KMS-11 (cell line): Measurements from ENCODE around the gene PKP3.
"Not testable (repeated sequence)": the region's sequence is repeated elsewhere in the genome, so short reads cannot be mapped to it uniquely, and the experiment has no call there.

Experiments
- H2AFZ ChIP-seq: fragments of 200-600 bp; sonication (generic); 2 replicates; pipeline ENCODE4 v1.6.1; 2016; ENCODE audit warnings: antibody characterized with exemption, mixed run types, low read depth
- H3K27ac ChIP-seq: fragments of 200-600 bp; sonication (generic); 2 replicates; pipeline ENCODE4 v1.6.1; 2016; ENCODE audit warnings: mild to moderate bottlenecking, mixed run types
- H3K27me3 ChIP-seq: fragments of 200-600 bp; sonication (generic); 2 replicates; pipeline ENCODE4 v1.6.1; 2017; ENCODE audit warnings: mild to moderate bottlenecking, low read depth, mixed run types, moderate library complexity; ENCODE audit not compliant: insufficient read depth
- H3K36me3 ChIP-seq: fragments of 200-600 bp; sonication (generic); 2 replicates; pipeline ENCODE4 v1.6.1; 2017; ENCODE audit warnings: mild to moderate bottlenecking, mixed run types; ENCODE audit not compliant: insufficient read depth
- H3K4me1 ChIP-seq: fragments of 200-600 bp; sonication (generic); 2 replicates; pipeline ENCODE4 v1.6.1; 2016; ENCODE audit warnings: mild to moderate bottlenecking, low read depth, mixed run types; ENCODE audit not compliant: poor library complexity, severe bottlenecking
- H3K4me2 ChIP-seq: fragments of 200-600 bp; sonication (generic); 2 replicates; pipeline ENCODE4 v1.7.0; 2016; ENCODE audit warnings: mild to moderate bottlenecking, mixed run types
- H3K4me3 ChIP-seq: fragments of 200-600 bp; sonication (generic); IDR thresholded peaks from 2 replicates; pipeline ENCODE4 v1.6.1; 2017; ENCODE audit warnings: low read depth, low read length, mixed read lengths; ENCODE audit not compliant: insufficient read depth
- H3K79me2 ChIP-seq: fragments of 200-600 bp; sonication (generic); 2 replicates; pipeline ENCODE4 v1.6.1; 2016; ENCODE audit warnings: low read depth, mixed run types; ENCODE audit not compliant: insufficient read depth
- H3K9ac ChIP-seq: fragments of 200-600 bp; sonication (generic); 2 replicates; pipeline ENCODE4 v1.6.1; 2016; ENCODE audit warnings: mild to moderate bottlenecking, mixed run types
- H4K20me1 ChIP-seq: fragments of 200-600 bp; sonication (generic); 2 replicates; pipeline ENCODE4 v1.6.1; 2016; ENCODE audit warnings: mild to moderate bottlenecking, mixed run types; ENCODE audit not compliant: insufficient read depth
- CTCF ChIP-seq: fragments of 200-600 bp; sonication (generic); conservative IDR thresholded peaks from 2 replicates; pipeline ENCODE4 v1.6.1; 2017; ENCODE audit warnings: low read depth, mild to moderate bottlenecking, antibody characterized with exemption, low read length, moderate library complexity, mixed read lengths

The PKP3 gene

GRCh38 chr11:359181-359714, 34.8 kb upstream of the PKP3 start:
- TF ChIP-seq CTCF: no peak
- H3K4me1 ChIP-seq: no peaks in the 10 kb centered on the region
- H2AFZ ChIP-seq: no peak overlapping the region
- H3K4me3 ChIP-seq: no peak overlapping the region
- H3K4me2 ChIP-seq: no peak overlapping the region
- H3K9ac ChIP-seq: no peak overlapping the region
- H3K27ac ChIP-seq: no peak overlapping the region
- H3K27me3 ChIP-seq: peaks cover 57% of the 10 kb centered on the region
- H3K36me3 ChIP-seq: no peaks in the 10 kb centered on the region
- no peaks in the 10 kb centered on the region for H4K20me1 ChIP-seq
- no peaks in the 10 kb centered on the region for H3K79me2 ChIP-seq

DNA sequence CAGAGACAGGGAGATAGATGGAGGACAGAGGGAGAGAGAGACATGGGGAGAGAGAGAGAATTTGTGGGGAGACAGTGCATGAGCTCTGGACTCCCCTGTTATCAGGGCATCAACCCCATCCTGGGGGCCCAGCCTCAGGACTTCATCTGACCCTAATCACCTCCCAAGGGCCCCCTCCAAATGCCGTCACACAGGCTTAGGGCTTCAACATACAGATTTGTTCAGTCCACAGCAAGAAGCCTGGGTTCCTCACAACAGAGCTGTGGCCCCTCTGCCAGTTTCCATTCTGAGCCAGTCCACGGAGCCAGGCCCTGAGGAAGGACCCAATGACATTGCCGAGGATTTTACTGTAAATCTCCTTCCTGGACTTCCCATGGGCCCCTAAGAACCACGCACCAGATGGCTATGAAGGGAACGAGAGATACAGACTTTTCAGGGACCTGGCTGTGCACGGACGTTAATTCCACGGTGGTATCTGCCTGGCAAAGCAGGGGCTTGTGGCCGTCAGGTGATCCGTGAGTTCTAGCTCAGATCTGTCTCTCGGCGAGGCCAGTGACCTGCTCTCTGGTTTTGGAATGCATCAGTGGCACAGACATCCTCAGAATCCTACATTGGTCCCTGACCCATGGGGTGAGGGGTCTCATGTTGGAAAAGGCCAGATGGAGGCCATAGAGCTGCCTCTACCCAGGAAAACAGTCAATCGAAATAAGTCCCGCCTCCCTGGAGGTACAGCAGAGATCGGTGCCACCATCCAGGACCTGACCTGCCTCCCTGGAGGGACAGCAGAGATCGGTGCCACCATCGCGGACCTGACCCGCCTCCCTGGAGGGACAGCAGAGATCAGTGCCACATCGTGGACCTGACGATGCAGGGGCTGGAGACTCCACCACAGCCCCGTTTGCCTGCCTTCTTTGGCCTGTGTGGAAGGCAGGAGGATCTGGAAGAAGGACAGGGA, 33.4 kb upstream of the PKP3 start:
- TF ChIP-seq CTCF: no peak
- Histone ChIP-seq H3K36me3 (no peaks in the 10 kb centered on the region), H3K4me2 (no peak overlapping the region), H3K9ac (no peak overlapping the region), H3K27me3 (peaks cover 60% of the 10 kb centered on the region), H3K27ac (no peak overlapping the region), H2AFZ (no peak overlapping the region), H4K20me1 (no peaks in the 10 kb centered on the region), H3K4me3 (no peak overlapping the region), H3K4me1 (no peaks in the 10 kb centered on the region), H3K79me2 (no peaks in the 10 kb centered on the region)

GRCh38 chr11:362642-363442, 31.2 kb upstream of the PKP3 start:
- no peak overlapping the region for H3K4me2 ChIP-seq
- H3K79me2 ChIP-seq: no peaks in the 10 kb centered on the region
- no peak overlapping the region for H3K9ac ChIP-seq
- H3K4me1 ChIP-seq: no peaks in the 10 kb centered on the region
- TF ChIP-seq CTCF: no peak
- H2AFZ ChIP-seq: no peak overlapping the region
- no peak overlapping the region for H3K27ac ChIP-seq
- H3K27me3 ChIP-seq: peaks cover 77% of the 10 kb centered on the region
- H3K36me3 ChIP-seq: no peaks in the 10 kb centered on the region
- H3K4me3 ChIP-seq: no peak overlapping the region
- H4K20me1 ChIP-seq: no peaks in the 10 kb centered on the region

GRCh38 chr11:363443-363805, 30.6 kb upstream of the PKP3 start:
- H3K4me3 ChIP-seq, H3K4me1 ChIP-seq, H3K4me2 ChIP-seq, H3K9ac ChIP-seq, H3K79me2 ChIP-seq, H3K36me3 ChIP-seq, H3K27ac ChIP-seq, H4K20me1 ChIP-seq, H2AFZ ChIP-seq: not testable (repeated sequence)
- peaks cover 82% of the 10 kb centered on the region for H3K27me3 ChIP-seq
